NT2/D1 (cell line): ENCODE measurements around the gene KAZN.

ENCODE experiments used
- SUZ12 ChIP-seq: IDR thresholded peaks from 2 replicates; pipeline ENCODE4 v1.6.1; 2011; ENCODE audit not compliant: insufficient read length, insufficient read depth; ENCODE audit errors: extremely low read depth
- ZNF274 ChIP-seq: IDR thresholded peaks from 2 replicates; pipeline ENCODE4 v1.6.1; 2011; ENCODE audit warnings: mild to moderate bottlenecking, low read depth, low read length

DNA sequence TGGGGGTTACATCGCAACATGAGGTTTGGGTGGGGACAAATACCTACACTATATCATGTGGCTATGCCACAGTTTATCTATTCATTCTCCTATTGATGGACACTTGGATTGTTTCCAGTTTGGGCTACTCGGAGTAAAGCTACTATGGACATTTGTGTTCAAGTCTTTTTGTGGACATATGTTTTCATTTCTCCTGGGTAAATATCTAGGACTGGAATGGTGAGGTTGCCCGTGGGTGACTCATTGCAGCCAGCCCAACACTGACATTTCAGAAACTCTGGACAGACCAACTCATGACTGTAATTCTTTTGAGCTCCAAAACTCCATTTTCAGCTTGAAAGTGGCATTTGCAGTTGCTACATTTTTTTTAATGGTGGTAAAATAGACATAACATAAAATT, 82.7 kb downstream of the KAZN start:
- TF ChIP-seq SUZ12: no peak
- TF ChIP-seq ZNF274: no peak
